Measurements from ENCODE around the gene SIRT3.

SIRT3 gene

GRCh38 chr11:255816-256215 lies 19.7 kb upstream of the SIRT3 start:
- no peak overlapping the region for H2BK12ac ChIP-seq (ENCODE audit: low read length in 2 of 2)
- no peak overlapping the region for H3K23ac ChIP-seq (ENCODE audit: low read length in 2 of 2)
- no peak overlapping the region for H3K4me2 ChIP-seq (ENCODE audit: low read length, poor library complexity, severe bottlenecking)
- H3K4me3 ChIP-seq (ENCODE audit: insufficient read depth in 1 of 2, low read depth in 1 of 2, low read length in 2 of 2) = no peak overlapping the region
- peaks cover 29 to 32% of the 10 kb centered on the region in 2 experiments for H3K36me3 ChIP-seq (ENCODE audit: control insufficient read depth in 1 of 2, insufficient read depth in 2 of 2, low read depth in 1 of 2, low read length in 2 of 2)
- H3K27ac ChIP-seq (ENCODE audit: low read length, poor library complexity, severe bottlenecking) = no peak overlapping the region
- H2BK5ac ChIP-seq (ENCODE audit: low read depth, low read length, poor library complexity, severe bottlenecking) = no peak overlapping the region
- no peak overlapping the region for H3K9ac ChIP-seq (ENCODE audit: low read length)
- no peak for DNase-seq
- H3K4ac ChIP-seq (ENCODE audit: low read depth in 1 of 2, low read length in 2 of 2) = no peak overlapping the region
- H3K79me1 ChIP-seq (replicated peaks; ENCODE audit: low read length, poor library complexity, severe bottlenecking) = peaks cover 3% of the 10 kb centered on the region
- H3K18ac ChIP-seq (ENCODE audit: low read depth in 1 of 2, low read length in 2 of 2) = no peak overlapping the region
- H2BK15ac ChIP-seq (ENCODE audit: low read depth, poor library complexity, severe bottlenecking) = peak overlapping the region; percentile 26
- H3K27me3 ChIP-seq (ENCODE audit: control insufficient read depth in 1 of 2, insufficient read depth in 1 of 2, low read length in 2 of 2) = peaks cover 0 to 34% of the 10 kb centered on the region in 2 experiments
- H4K91ac ChIP-seq (ENCODE audit: low read length) = no peak overlapping the region
- H3K14ac ChIP-seq (ENCODE audit: low read length in 2 of 2) = no peak overlapping the region
- H2AFZ ChIP-seq (ENCODE audit: low read depth, low read length) = no peak overlapping the region
- H2BK120ac ChIP-seq (ENCODE audit: low read depth, low read length) = no peak overlapping the region
- H4K8ac ChIP-seq (ENCODE audit: low read length) = no peak overlapping the region
- no peaks in the 10 kb centered on the region for H3K9me3 ChIP-seq (ENCODE audit: control insufficient read depth, low read length)
- H2AK5ac ChIP-seq (ENCODE audit: low read length, severe bottlenecking) = no peak overlapping the region
- H3K4me1 ChIP-seq (ENCODE audit: control insufficient read depth, insufficient read depth, low read depth, low read length) = no peaks in the 10 kb centered on the region
- 98% methylated on average over 2 of the region's 2 CpGs for WGBS

- Histone ChIP-seq H3K18ac (ENCODE audit: low read depth in 1 of 2, low read length in 2 of 2) (no peak overlapping the region), H2BK120ac (ENCODE audit: low read depth, low read length) (no peak overlapping the region), H3K4ac (ENCODE audit: low read depth in 1 of 2, low read length in 2 of 2) (no peak overlapping the region), H3K4me2 (ENCODE audit: low read length, poor library complexity, severe bottlenecking) (no peak overlapping the region), H3K4me1 (ENCODE audit: control insufficient read depth, insufficient read depth, low read depth, low read length) (no peaks in the 10 kb centered on the region), H3K23ac (ENCODE audit: low read length in 2 of 2) (no peak overlapping the region), H2BK15ac (ENCODE audit: low read depth, poor library complexity, severe bottlenecking) (no peak overlapping the region), H3K27me3 (ENCODE audit: control insufficient read depth in 1 of 2, insufficient read depth in 1 of 2, low read length in 2 of 2) (peaks cover 0 to 29% of the 10 kb centered on the region in 2 experiments), H3K36me3 (ENCODE audit: control insufficient read depth in 1 of 2, insufficient read depth in 2 of 2, low read depth in 1 of 2, low read length in 2 of 2) (peaks cover 33 to 38% of the 10 kb centered on the region in 2 experiments), H2BK12ac (ENCODE audit: low read length in 2 of 2) (no peak overlapping the region), H3K14ac (ENCODE audit: low read length in 2 of 2) (no peak overlapping the region), H4K91ac (ENCODE audit: low read length) (no peak overlapping the region), H3K4me3 (ENCODE audit: insufficient read depth in 1 of 2, low read depth in 1 of 2, low read length in 2 of 2) (no peak overlapping the region), H3K9ac (ENCODE audit: low read length) (no peak overlapping the region), H2AK5ac (ENCODE audit: low read length, severe bottlenecking) (no peak overlapping the region), H3K9me3 (ENCODE audit: control insufficient read depth, low read length) (no peaks in the 10 kb centered on the region), H3K79me1 (replicated peaks; ENCODE audit: low read length, poor library complexity, severe bottlenecking) (peaks cover 3% of the 10 kb centered on the region), H4K8ac (ENCODE audit: low read length) (no peak overlapping the region), H2BK5ac (ENCODE audit: low read depth, low read length, poor library complexity, severe bottlenecking) (no peak overlapping the region), H3K27ac (ENCODE audit: low read length, poor library complexity, severe bottlenecking) (no peak overlapping the region), H2AFZ (ENCODE audit: low read depth, low read length) (no peak overlapping the region)
- no CpG with 5 or more reads among the region's 3 CpGs for WGBS
- no peak for DNase-seq
These were observed 19.0 kb upstream of the SIRT3 start for GRCh38 chr11:255176-255575.

GRCh38 chr11:253886-254270 lies 17.7 kb upstream of the SIRT3 start:
- no peak overlapping the region for H3K23ac ChIP-seq (ENCODE audit: low read length in 2 of 2)
- no peak overlapping the region for H2AFZ ChIP-seq (ENCODE audit: low read depth, low read length)
- peaks cover 0 to 16% of the 10 kb centered on the region in 2 experiments for H3K27me3 ChIP-seq (ENCODE audit: control insufficient read depth in 1 of 2, insufficient read depth in 1 of 2, low read length in 2 of 2)
- no peak overlapping the region for H3K9ac ChIP-seq (ENCODE audit: low read length)
- DNase-seq = no peak
- no peak overlapping the region for H3K14ac ChIP-seq (ENCODE audit: low read length in 2 of 2)
- H3K4me2 ChIP-seq (ENCODE audit: low read length, poor library complexity, severe bottlenecking) = no peak overlapping the region
- no peaks in the 10 kb centered on the region for H3K9me3 ChIP-seq (ENCODE audit: control insufficient read depth, low read length)
- H3K18ac ChIP-seq (ENCODE audit: low read depth in 1 of 2, low read length in 2 of 2) = no peak overlapping the region
- H3K4me1 ChIP-seq (ENCODE audit: control insufficient read depth, insufficient read depth, low read depth, low read length) = no peaks in the 10 kb centered on the region
- H3K36me3 ChIP-seq (ENCODE audit: control insufficient read depth in 1 of 2, insufficient read depth in 2 of 2, low read depth in 1 of 2, low read length in 2 of 2) = peaks cover 40 to 49% of the 10 kb centered on the region in 2 experiments
- no peak overlapping the region for H2BK15ac ChIP-seq (ENCODE audit: low read depth, poor library complexity, severe bottlenecking)
- H3K79me1 ChIP-seq (replicated peaks; ENCODE audit: low read length, poor library complexity, severe bottlenecking) = peaks cover 7% of the 10 kb centered on the region
- no peak overlapping the region for H3K4me3 ChIP-seq (ENCODE audit: insufficient read depth in 1 of 2, low read depth in 1 of 2, low read length in 2 of 2)
- no peak overlapping the region for H3K4ac ChIP-seq (ENCODE audit: low read depth in 1 of 2, low read length in 2 of 2)
- no peak overlapping the region for H2BK120ac ChIP-seq (ENCODE audit: low read depth, low read length)
- H2BK12ac ChIP-seq (ENCODE audit: low read length in 2 of 2) = no peak overlapping the region
- H2AK5ac ChIP-seq (ENCODE audit: low read length, severe bottlenecking) = no peak overlapping the region
- no peak overlapping the region for H4K91ac ChIP-seq (ENCODE audit: low read length)
- no peak overlapping the region for H3K27ac ChIP-seq (ENCODE audit: low read length, poor library complexity, severe bottlenecking)
- no peak overlapping the region for H4K8ac ChIP-seq (ENCODE audit: low read length)
- H2BK5ac ChIP-seq (ENCODE audit: low read depth, low read length, poor library complexity, severe bottlenecking) = no peak overlapping the region
- 77% methylated on average over 4 of the region's 5 CpGs for WGBS

GRCh38 chr11:253160-253885 lies 17.2 kb upstream of the SIRT3 start:
- no peak for DNase-seq

More at GRCh38 chr11:253160-253885, 17.2 kb upstream of the SIRT3 start:
- H2BK120ac ChIP-seq (ENCODE audit: low read depth, low read length) = no peak overlapping the region
- H3K9me3 ChIP-seq (ENCODE audit: control insufficient read depth, low read length) = no peaks in the 10 kb centered on the region
- no peak overlapping the region for H3K27ac ChIP-seq (ENCODE audit: low read length, poor library complexity, severe bottlenecking)
- 85% methylated on average over 13 of the region's 13 CpGs for WGBS
- no peak overlapping the region for H4K8ac ChIP-seq (ENCODE audit: low read length)
- no peak overlapping the region for H2AK5ac ChIP-seq (ENCODE audit: low read length, severe bottlenecking)
- no peak overlapping the region for H3K9ac ChIP-seq (ENCODE audit: low read length)
- no peak overlapping the region for H4K91ac ChIP-seq (ENCODE audit: low read length)
- no peak overlapping the region for H3K14ac ChIP-seq (ENCODE audit: low read length in 2 of 2)
- no peak overlapping the region for H2BK5ac ChIP-seq (ENCODE audit: low read depth, low read length, poor library complexity, severe bottlenecking)
- H3K23ac ChIP-seq (ENCODE audit: low read length in 2 of 2) = no peak overlapping the region
- no peak overlapping the region for H2BK15ac ChIP-seq (ENCODE audit: low read depth, poor library complexity, severe bottlenecking)
- no peak overlapping the region for H2BK12ac ChIP-seq (ENCODE audit: low read length in 2 of 2)
- H3K4me2 ChIP-seq (ENCODE audit: low read length, poor library complexity, severe bottlenecking) = no peak overlapping the region
- H3K4me1 ChIP-seq (ENCODE audit: control insufficient read depth, insufficient read depth, low read depth, low read length) = no peaks in the 10 kb centered on the region
- peaks cover 10% of the 10 kb centered on the region for H3K79me1 ChIP-seq (replicated peaks; ENCODE audit: low read length, poor library complexity, severe bottlenecking)
- peaks cover 0 to 13% of the 10 kb centered on the region in 2 experiments for H3K27me3 ChIP-seq (ENCODE audit: control insufficient read depth in 1 of 2, insufficient read depth in 1 of 2, low read length in 2 of 2)
- no peak overlapping the region for H3K18ac ChIP-seq (ENCODE audit: low read depth in 1 of 2, low read length in 2 of 2)
- H3K4ac ChIP-seq (ENCODE audit: low read depth in 1 of 2, low read length in 2 of 2) = no peak overlapping the region
- no peak overlapping the region for H3K4me3 ChIP-seq (ENCODE audit: insufficient read depth in 1 of 2, low read depth in 1 of 2, low read length in 2 of 2)
- H2AFZ ChIP-seq (ENCODE audit: low read depth, low read length) = no peak overlapping the region
- H3K36me3 ChIP-seq (ENCODE audit: control insufficient read depth in 1 of 2, insufficient read depth in 2 of 2, low read depth in 1 of 2, low read length in 2 of 2) = peaks cover 43 to 55% of the 10 kb centered on the region in 2 experiments

All from mesenchymal stem cell (in vitro differentiated cells and primary cell).